Measurements from ENCODE around the gene NHEJ1.

Gene NHEJ1

GRCh38 chr2:219174146-219174545 is 13.5 kb upstream of the NHEJ1 start:
- H3K4me2 ChIP-seq (ENCODE audit: low read length), result no peak overlapping the region
- no peak overlapping the region for H2BK120ac ChIP-seq (ENCODE audit: insufficient read depth, low read length, poor library complexity)
- no peaks in the 10 kb centered on the region for H3K27me3 ChIP-seq (ENCODE audit: insufficient read depth, low read length)
- no peak overlapping the region for H2AK5ac ChIP-seq (ENCODE audit: low read length)
- peaks cover 7% of the 10 kb centered on the region for H3K79me2 ChIP-seq (ENCODE audit: control insufficient read depth, insufficient read depth, low read length, poor library complexity)
- no CpG with 5 or more reads among the region's 3 CpGs for whole genome bisulfite sequencing (ENCODE audit: extremely low coverage, insufficient coverage, insufficient read length)
- H3K18ac ChIP-seq (ENCODE audit: low read length), result no peak overlapping the region
- H3K27ac ChIP-seq (ENCODE audit: low read depth, low read length), result no peak overlapping the region
- H3K4me3 ChIP-seq (ENCODE audit: low read depth, low read length), result no peak overlapping the region
- no peak overlapping the region for H4K91ac ChIP-seq (ENCODE audit: low read depth, low read length)
- no peak overlapping the region for H3K14ac ChIP-seq (ENCODE audit: low read length)
- no peak overlapping the region for H4K12ac ChIP-seq (ENCODE audit: low read depth, low read length)
- H4K8ac ChIP-seq (ENCODE audit: low read depth, low read length), result no peak overlapping the region
- no peak overlapping the region for H2BK12ac ChIP-seq (ENCODE audit: low read length)
- no peaks in the 10 kb centered on the region for H3K9me3 ChIP-seq (ENCODE audit: insufficient read depth, low read depth, low read length)
- no peak overlapping the region for H2BK5ac ChIP-seq (ENCODE audit: low read depth, low read length, poor library complexity)
- H3K4ac ChIP-seq (ENCODE audit: low read depth, low read length), result no peak overlapping the region
- no peak overlapping the region for H3K23ac ChIP-seq (ENCODE audit: low read length)
- H3K79me1 ChIP-seq (ENCODE audit: low read length), result peaks cover 20% of the 10 kb centered on the region
- no peak overlapping the region for H3K9ac ChIP-seq (ENCODE audit: low read length)
- DNase-seq, result no peak
- H3K36me3 ChIP-seq (ENCODE audit: control insufficient read depth in 1 of 2, insufficient read depth in 2 of 2, low read length in 2 of 2), result peaks cover 14 to 18% of the 10 kb centered on the region in 2 experiments
- peaks cover 3 to 11% of the 10 kb centered on the region in 2 experiments for H3K4me1 ChIP-seq (ENCODE audit: control insufficient read depth in 1 of 2, insufficient read depth in 2 of 2, low read length in 2 of 2)
- H2AFZ ChIP-seq (ENCODE audit: insufficient read depth, low read length, poor library complexity), result no peak overlapping the region

- Histone ChIP-seq H2BK12ac (ENCODE audit: low read length) (no peak overlapping the region), H3K9me3 (ENCODE audit: insufficient read depth, low read depth, low read length) (no peaks in the 10 kb centered on the region), H2AFZ (ENCODE audit: insufficient read depth, low read length, poor library complexity) (no peak overlapping the region), H2AK5ac (ENCODE audit: low read length) (no peak overlapping the region), H3K14ac (ENCODE audit: low read length) (no peak overlapping the region), H3K23ac (ENCODE audit: low read length) (no peak overlapping the region), H4K91ac (ENCODE audit: low read depth, low read length) (no peak overlapping the region), H3K4me3 (ENCODE audit: low read depth, low read length) (no peak overlapping the region), H3K79me1 (ENCODE audit: low read length) (peaks cover 17% of the 10 kb centered on the region), H3K4me1 (ENCODE audit: control insufficient read depth in 1 of 2, insufficient read depth in 2 of 2, low read length in 2 of 2) (peaks cover 0 to 6% of the 10 kb centered on the region in 2 experiments), H2BK120ac (ENCODE audit: insufficient read depth, low read length, poor library complexity) (no peak overlapping the region), H3K9ac (ENCODE audit: low read length) (no peak overlapping the region), H4K8ac (ENCODE audit: low read depth, low read length) (no peak overlapping the region), H2BK5ac (ENCODE audit: low read depth, low read length, poor library complexity) (no peak overlapping the region), H3K36me3 (ENCODE audit: control insufficient read depth in 1 of 2, insufficient read depth in 2 of 2, low read length in 2 of 2) (peaks cover 14 to 18% of the 10 kb centered on the region in 2 experiments), H3K27me3 (ENCODE audit: insufficient read depth, low read length) (no peaks in the 10 kb centered on the region), H3K27ac (ENCODE audit: low read depth, low read length) (no peak overlapping the region), H3K4me2 (ENCODE audit: low read length) (no peak overlapping the region), H3K79me2 (ENCODE audit: control insufficient read depth, insufficient read depth, low read length, poor library complexity) (peaks cover 2% of the 10 kb centered on the region), H3K18ac (ENCODE audit: low read length) (no peak overlapping the region), H4K12ac (ENCODE audit: low read depth, low read length) (no peak overlapping the region), H3K4ac (ENCODE audit: low read depth, low read length) (no peak overlapping the region)
- no peak for DNase-seq
- no CpG with 5 or more reads among the region's 6 CpGs for WGBS (ENCODE audit: extremely low coverage, insufficient coverage, insufficient read length)
These were observed 12.6 kb upstream of the NHEJ1 start for GRCh38 chr2:219173176-219173575.

GRCh38 chr2:219172231-219173154 is 11.9 kb upstream of the NHEJ1 start:
- peaks cover 13% of the 10 kb centered on the region for H3K79me1 ChIP-seq (ENCODE audit: low read length)
- no peak overlapping the region for H2AFZ ChIP-seq (ENCODE audit: insufficient read depth, low read length, poor library complexity)
- H3K14ac ChIP-seq (ENCODE audit: low read length), result no peak overlapping the region
- H3K9ac ChIP-seq (ENCODE audit: low read length), result no peak overlapping the region
- no peak for DNase-seq
- H4K91ac ChIP-seq (ENCODE audit: low read depth, low read length), result no peak overlapping the region
- H2BK12ac ChIP-seq (ENCODE audit: low read length), result no peak overlapping the region
- no peak overlapping the region for H3K23ac ChIP-seq (ENCODE audit: low read length)
- no peak overlapping the region for H3K4me3 ChIP-seq (ENCODE audit: low read depth, low read length)
- no peak overlapping the region for H2AK5ac ChIP-seq (ENCODE audit: low read length)
- H3K18ac ChIP-seq (ENCODE audit: low read length), result no peak overlapping the region
- H3K4ac ChIP-seq (ENCODE audit: low read depth, low read length), result no peak overlapping the region
- H4K8ac ChIP-seq (ENCODE audit: low read depth, low read length), result no peak overlapping the region
- H3K4me2 ChIP-seq (ENCODE audit: low read length), result no peak overlapping the region
- no peaks in the 10 kb centered on the region for H3K79me2 ChIP-seq (ENCODE audit: control insufficient read depth, insufficient read depth, low read length, poor library complexity)
- H3K4me1 ChIP-seq (ENCODE audit: control insufficient read depth in 1 of 2, insufficient read depth in 2 of 2, low read length in 2 of 2), result peaks cover 0 to 6% of the 10 kb centered on the region in 2 experiments
- H2BK120ac ChIP-seq (ENCODE audit: insufficient read depth, low read length, poor library complexity), result no peak overlapping the region
- no peak overlapping the region for H3K27ac ChIP-seq (ENCODE audit: low read depth, low read length)
- peaks cover 14 to 18% of the 10 kb centered on the region in 2 experiments for H3K36me3 ChIP-seq (ENCODE audit: control insufficient read depth in 1 of 2, insufficient read depth in 2 of 2, low read length in 2 of 2)
- no peaks in the 10 kb centered on the region for H3K27me3 ChIP-seq (ENCODE audit: insufficient read depth, low read length)
- H4K12ac ChIP-seq (ENCODE audit: low read depth, low read length), result no peak overlapping the region
- WGBS (ENCODE audit: extremely low coverage, insufficient coverage, insufficient read length), result no CpG with 5 or more reads among the region's 16 CpGs
- no peak overlapping the region for H2BK5ac ChIP-seq (ENCODE audit: low read depth, low read length, poor library complexity)
- no peaks in the 10 kb centered on the region for H3K9me3 ChIP-seq (ENCODE audit: insufficient read depth, low read depth, low read length)

GRCh38 chr2:219171231-219171651 is 10.6 kb upstream of the NHEJ1 start:
- H4K91ac ChIP-seq (ENCODE audit: low read depth, low read length), result peak overlapping the region; percentile 7

More at GRCh38 chr2:219171231-219171651, 10.6 kb upstream of the NHEJ1 start:
- Histone ChIP-seq H3K4ac (ENCODE audit: low read depth, low read length) (no peak overlapping the region), H3K4me2 (ENCODE audit: low read length) (no peak overlapping the region), H3K27ac (ENCODE audit: low read depth, low read length) (peak overlapping the region; percentile 12), H3K14ac (ENCODE audit: low read length) (no peak overlapping the region), H3K23ac (ENCODE audit: low read length) (no peak overlapping the region), H3K9me3 (ENCODE audit: insufficient read depth, low read depth, low read length) (no peaks in the 10 kb centered on the region), H4K8ac (ENCODE audit: low read depth, low read length) (peak overlapping the region; percentile 4), H3K18ac (ENCODE audit: low read length) (no peak overlapping the region), H3K4me3 (ENCODE audit: low read depth, low read length) (no peak overlapping the region), H3K79me1 (ENCODE audit: low read length) (peaks cover 4% of the 10 kb centered on the region), H3K79me2 (ENCODE audit: control insufficient read depth, insufficient read depth, low read length, poor library complexity) (no peaks in the 10 kb centered on the region), H2AFZ (ENCODE audit: insufficient read depth, low read length, poor library complexity) (no peak overlapping the region), H2AK5ac (ENCODE audit: low read length) (peak overlapping the region; percentile 76), H3K9ac (ENCODE audit: low read length) (no peak overlapping the region), H3K4me1 (ENCODE audit: control insufficient read depth in 1 of 2, insufficient read depth in 2 of 2, low read length in 2 of 2) (peaks cover 0 to 6% of the 10 kb centered on the region in 2 experiments), H4K12ac (ENCODE audit: low read depth, low read length) (no peak overlapping the region), H2BK12ac (ENCODE audit: low read length) (no peak overlapping the region), H2BK5ac (ENCODE audit: low read depth, low read length, poor library complexity) (no peak overlapping the region), H3K36me3 (ENCODE audit: control insufficient read depth in 1 of 2, insufficient read depth in 2 of 2, low read length in 2 of 2) (peaks cover 14 to 18% of the 10 kb centered on the region in 2 experiments), H2BK120ac (ENCODE audit: insufficient read depth, low read length, poor library complexity) (no peak overlapping the region), H3K27me3 (ENCODE audit: insufficient read depth, low read length) (no peaks in the 10 kb centered on the region)
- no CpG with 5 or more reads among the region's 6 CpGs for WGBS (ENCODE audit: extremely low coverage, insufficient coverage, insufficient read length)
- DNase-seq, result peak; percentile 93 to 97

Measured in trophoblast cell (in vitro differentiated cells and primary cell).